RWPE1 (cell line): Measurements from ENCODE around the gene KCNIP1.
"Not testable (repeated sequence)": the region's sequence is repeated elsewhere in the genome, so short reads cannot be mapped to it uniquely, and the experiment has no call there.

Experiments
- CTCF ChIA-PET: fragments of 350-600 bp; sonication (Branson Sonifier 250); formaldehyde crosslinking; extraction: SDS; loops from one replicate; lab custom pipeline; 2021; lab: Yijun Ruan, JAX
- POLR2A ChIA-PET: fragments of 400-600 bp; formaldehyde crosslinking; extraction: SDS; loops from one replicate; lab custom pipeline; 2020; ENCODE audit warnings: antibody characterized with exemption; ENCODE audit not compliant: low non-redundant PET; lab: Yijun Ruan, JAX
- DNase-seq: peaks from one replicate; pipeline ENCODE4 v3.0.0; 2012; ENCODE audit warnings: low spot score
- H3K27ac ChIP-seq: fragments of 450-650 bp; 2 replicates; pipeline ENCODE4 v1.5.1; 2017
- CTCF ChIP-seq: fragments of 450-650 bp; conservative IDR thresholded peaks from 2 replicates; pipeline ENCODE4 v1.5.1; 2017; ENCODE audit warnings: low read depth, mild to moderate bottlenecking

The KCNIP1 gene

GRCh38 chr5:170545811-170546210 lies 42.0 kb downstream of the KCNIP1 start:
- no peak for TF ChIP-seq CTCF
- CTCF ChIA-PET: interaction anchor here (0.7 kb wide), 1 partner anchor 12 kb away, joined by 3 read pairs; no protein-coding TSS in a partner anchor
- POLR2A ChIA-PET: no interaction called here
- DNase-seq: no peak
- no peak overlapping the region for H3K27ac ChIP-seq

GRCh38 chr5:170546282-170546681 lies 42.5 kb downstream of the KCNIP1 start:
- no peak overlapping the region for H3K27ac ChIP-seq
- no peak for TF ChIP-seq CTCF
- ChIA-PET POLR2A (no interaction called here), CTCF (interaction anchor here (0.7 kb wide), 1 partner anchor 12 kb away, joined by 3 read pairs; no protein-coding TSS in a partner anchor)
- DNase-seq: no peak

GRCh38 chr5:170550382-170550781 lies 46.6 kb downstream of the KCNIP1 start:
- CTCF ChIA-PET: interaction anchor here (0.6 kb wide), 1 partner anchor 43 kb away, joined by 3 read pairs; no protein-coding TSS in a partner anchor
- POLR2A ChIA-PET, H3K27ac ChIP-seq, DNase-seq: not testable (repeated sequence)

- POLR2A ChIA-PET: no interaction called here
- DNase-seq: no peak
- TF ChIP-seq CTCF: no peak
- CTCF ChIA-PET: interaction anchor here (0.6 kb wide), 2 partner anchors 44 to 77 kb away, joined by 3 read pairs; no protein-coding TSS in a partner anchor
- no peak overlapping the region for H3K27ac ChIP-seq
These were observed 47.3 kb downstream of the KCNIP1 start for GRCh38 chr5:170551076-170551475.

GRCh38 chr5:170551622-170552021 lies 47.8 kb downstream of the KCNIP1 start:
- H3K27ac ChIP-seq: no peak overlapping the region
- ChIA-PET POLR2A (no interaction called here), CTCF (interaction anchor here (0.6 kb wide), 1 partner anchor 76 kb away, joined by 3 read pairs; no protein-coding TSS in a partner anchor)
- DNase-seq: no peak
- no peak for TF ChIP-seq CTCF

GRCh38 chr5:170552621-170553115 lies 48.8 kb downstream of the KCNIP1 start:
- no peak overlapping the region for H3K27ac ChIP-seq
- CTCF ChIA-PET: interaction anchor here (0.6 to 0.7 kb wide), 2 partner anchors 40 to 147 kb away, joined by 4 to 5 read pairs; no protein-coding TSS in a partner anchor
- POLR2A ChIA-PET: no interaction called here
- TF ChIP-seq CTCF: no peak
- DNase-seq: no peak

GRCh38 chr5:170553218-170553617 lies 49.4 kb downstream of the KCNIP1 start:
- ChIA-PET CTCF (no interaction called here), POLR2A (interaction anchor here (0.6 kb wide), 1 partner anchor 242 kb away, joined by 3 read pairs; no protein-coding TSS in a partner anchor)
- DNase-seq: no peak
- no peak for TF ChIP-seq CTCF
- no peak overlapping the region for H3K27ac ChIP-seq
